ENCODE measurements around the gene ZNF653.
"Not testable (repeated sequence)": the region's sequence is repeated elsewhere in the genome, so short reads cannot be mapped to it uniquely, and the experiment has no call there.

ZNF653 gene

DNA sequence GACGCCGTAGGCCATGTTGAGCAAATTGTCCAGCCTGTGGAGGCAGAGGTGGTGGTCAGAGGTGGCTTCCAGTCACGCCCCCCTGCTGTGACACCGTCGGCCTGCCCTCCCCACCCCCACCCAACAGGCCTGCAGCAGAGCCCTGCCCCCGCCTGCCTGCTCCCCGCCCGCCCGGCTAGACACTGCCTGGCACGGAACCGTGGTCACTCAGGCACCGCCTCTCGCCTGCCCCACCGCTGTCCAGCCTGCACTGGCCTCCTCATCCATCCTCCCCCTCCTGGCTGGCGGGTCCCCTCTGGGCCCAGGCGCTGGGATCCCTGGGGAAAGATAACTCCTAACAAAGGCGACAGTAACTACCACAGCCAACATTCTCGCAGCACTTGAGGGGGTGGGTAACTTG lies 48.5 kb downstream of the ZNF653 start:
- TF ChIP-seq POLR2AphosphoS5 (IDR thresholded peaks at IDR 0.05; ENCODE audit: borderline replicate concordance, low read depth, low read length) (no peak), EZH2 (IDR thresholded peaks at IDR 0.05) (no peak), FOXP2 (optimal IDR thresholded peaks at IDR 0.05; ENCODE audit: control extremely low read depth, extremely low read length, insufficient read depth) (no peak)
- DNase-seq (ENCODE audit: low read depth, low spot score), result no peak
- H3K9ac ChIP-seq (ENCODE audit: insufficient read length), result no peak overlapping the region

DNA sequence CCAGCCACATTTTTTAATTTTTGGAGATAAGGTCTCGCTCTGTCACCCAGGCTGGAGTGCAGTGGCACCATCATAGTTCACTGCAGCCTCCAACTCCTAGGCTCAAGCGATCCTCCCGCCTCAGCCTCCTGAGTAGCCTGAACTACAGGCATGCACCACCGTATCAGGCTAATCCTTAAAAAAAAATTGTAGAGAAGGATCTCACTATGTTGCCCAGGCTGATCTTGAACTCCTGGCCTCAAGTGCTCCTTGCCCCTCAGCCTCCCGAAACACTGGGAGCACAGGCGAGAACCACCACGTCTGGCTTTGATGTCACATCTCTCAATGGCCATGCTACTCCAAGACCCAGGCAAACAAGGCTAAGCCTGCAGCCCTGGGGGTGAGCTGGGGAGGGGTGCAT lies 49.0 kb downstream of the ZNF653 start:
- no peak for DNase-seq (ENCODE audit: low read depth, low spot score)
- Histone ChIP-seq H3K27ac (no peak overlapping the region), H3K9ac (ENCODE audit: insufficient read length) (no peak overlapping the region), H3K36me3 (ENCODE audit: insufficient read depth, low read length) (no peaks in the 10 kb centered on the region), H3K4me3 (no peak overlapping the region), H3K9me3 (ENCODE audit: low read depth, low read length) (no peaks in the 10 kb centered on the region)
- TF ChIP-seq FOXP2 (optimal IDR thresholded peaks at IDR 0.05; ENCODE audit: control extremely low read depth, extremely low read length, insufficient read depth) (no peak), POLR2AphosphoS5 (IDR thresholded peaks at IDR 0.05; ENCODE audit: borderline replicate concordance, low read depth, low read length) (no peak), EZH2 (IDR thresholded peaks at IDR 0.05) (no peak)

More for the DNA sequence above, 48.5 kb downstream of the ZNF653 start:
- Histone ChIP-seq H3K36me3 (ENCODE audit: insufficient read depth, low read length) (no peaks in the 10 kb centered on the region), H3K4me3 (no peak overlapping the region), H3K27ac (no peak overlapping the region), H3K9me3 (ENCODE audit: low read depth, low read length) (no peaks in the 10 kb centered on the region)

DNA sequence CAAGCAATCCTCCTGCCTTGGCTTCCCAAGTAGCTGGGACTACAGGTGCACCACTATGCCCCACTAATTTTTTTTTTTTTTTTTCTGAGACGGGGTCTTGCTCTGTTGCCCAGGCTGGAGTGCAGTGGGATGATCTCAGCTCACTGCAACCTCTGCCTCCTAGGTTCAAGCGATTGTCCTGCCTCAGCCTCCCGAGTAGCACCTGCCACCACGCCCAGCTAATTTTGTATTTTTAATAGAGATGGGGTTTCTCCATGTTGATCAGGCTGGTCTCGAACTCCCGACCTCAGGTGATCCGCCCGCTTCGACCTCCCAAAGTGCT lies 50.4 kb downstream of the ZNF653 start:
- not testable (repeated sequence) for DNase-seq (ENCODE audit: low read depth, low spot score); H3K36me3 ChIP-seq (ENCODE audit: insufficient read depth, low read length); H3K9ac ChIP-seq (ENCODE audit: insufficient read length); H3K9me3 ChIP-seq (ENCODE audit: low read depth, low read length); H3K4me3 ChIP-seq; H3K27ac ChIP-seq

DNA sequence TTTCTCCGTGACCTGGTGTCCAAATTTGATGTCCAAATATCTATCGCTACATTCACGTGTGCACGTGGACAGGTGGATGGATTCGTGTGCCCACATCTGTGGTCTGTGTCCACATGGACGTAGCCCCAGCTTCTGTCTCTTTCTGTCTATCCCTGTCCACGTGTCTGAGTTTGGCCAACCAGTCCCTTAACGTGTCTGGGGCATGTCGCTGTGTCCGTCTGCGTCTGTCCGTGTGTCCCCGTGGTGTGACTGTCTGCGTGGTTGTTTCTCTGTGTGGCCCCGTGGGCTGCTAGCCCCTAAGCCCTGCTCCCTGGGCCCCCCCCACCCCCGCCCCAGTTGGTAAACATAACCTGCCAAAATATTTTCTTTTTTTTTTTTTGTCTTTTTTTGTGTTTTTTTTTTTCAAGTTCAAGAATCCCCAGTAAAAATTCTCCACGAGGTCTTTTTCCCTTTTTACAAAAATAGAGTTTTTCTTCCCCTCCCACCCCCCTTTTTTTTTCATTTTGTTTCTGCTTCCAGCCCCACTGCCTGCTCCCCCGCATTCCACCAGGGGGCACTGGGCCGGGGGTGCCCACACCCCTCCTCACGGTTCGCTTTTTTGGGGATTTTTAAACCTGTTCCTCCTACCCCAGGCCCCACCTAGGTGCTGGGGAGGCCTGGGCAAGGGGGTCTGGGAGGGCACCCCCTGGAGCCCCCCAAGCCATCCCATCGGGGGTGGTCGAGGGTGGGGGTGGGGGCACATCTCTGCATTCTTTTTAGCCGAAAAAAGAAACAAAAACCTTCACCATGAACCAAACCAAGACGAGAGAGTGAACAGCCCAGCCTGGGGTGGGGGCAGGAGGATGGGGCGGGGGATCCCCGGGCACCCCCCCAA lies 51.9 kb downstream of the ZNF653 start:
- H3K9ac ChIP-seq (ENCODE audit: insufficient read length), result no peak overlapping the region
- H3K27ac ChIP-seq, result no peak overlapping the region
- no peak overlapping the region for H3K4me3 ChIP-seq
- DNase-seq (ENCODE audit: low read depth, low spot score), result no peak
- TF ChIP-seq POLR2AphosphoS5 (IDR thresholded peaks at IDR 0.05; ENCODE audit: borderline replicate concordance, low read depth, low read length), result no peak
- TF ChIP-seq EZH2 (IDR thresholded peaks at IDR 0.05), result no peak
- TF ChIP-seq FOXP2 (optimal IDR thresholded peaks at IDR 0.05; ENCODE audit: control extremely low read depth, extremely low read length, insufficient read depth), result no peak
- no peaks in the 10 kb centered on the region for H3K9me3 ChIP-seq (ENCODE audit: low read depth, low read length)
- peaks cover 12% of the 10 kb centered on the region; the same call in 1 of the 2 replicates for H3K36me3 ChIP-seq (ENCODE audit: insufficient read depth, low read length)

DNA sequence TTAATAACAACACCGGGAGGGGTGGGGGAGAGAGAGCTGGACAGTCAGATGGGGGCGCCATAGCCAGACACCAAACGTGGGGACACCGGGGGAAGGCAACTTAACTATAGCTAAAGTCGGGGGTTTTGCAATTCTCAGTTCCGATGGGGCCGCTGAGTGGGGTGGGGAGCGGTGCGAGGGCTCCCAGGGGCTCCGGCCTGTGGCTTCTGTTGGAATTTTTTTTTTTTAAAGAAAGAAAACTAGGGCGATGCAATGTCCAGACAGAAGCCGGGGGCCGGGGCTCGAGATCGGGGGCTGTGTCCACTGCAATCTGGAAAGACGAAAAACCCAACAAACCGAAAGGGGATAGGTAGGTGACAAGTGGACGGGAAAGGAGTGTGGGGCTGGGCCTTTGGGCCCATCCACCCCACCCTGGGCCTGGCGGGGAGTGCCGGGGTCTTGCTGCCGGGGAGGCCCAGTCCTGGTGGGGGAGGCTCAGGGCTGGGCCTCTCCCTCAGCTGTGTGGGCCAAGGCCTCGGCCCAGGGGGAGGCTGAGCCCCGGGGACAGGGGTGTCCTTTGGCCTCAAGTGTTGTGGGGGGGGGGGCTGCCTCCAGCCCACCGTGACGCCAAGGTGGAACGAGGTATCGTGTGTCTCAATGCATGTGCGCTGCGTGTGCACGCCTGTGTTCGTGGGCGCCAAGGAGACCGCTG lies 52.9 kb downstream of the ZNF653 start:
- no peaks in the 10 kb centered on the region for H3K9me3 ChIP-seq (ENCODE audit: low read depth, low read length)
- H3K4me3 ChIP-seq, result no peak overlapping the region
- H3K27ac ChIP-seq, result peak overlapping the region; percentile 80
- DNase-seq (ENCODE audit: low read depth, low spot score), result no peak
- H3K9ac ChIP-seq (ENCODE audit: insufficient read length), result peak overlapping the region; percentile 43
- H3K36me3 ChIP-seq (ENCODE audit: insufficient read depth, low read length), result peaks cover 20% of the 10 kb centered on the region; the same call in 1 of the 2 replicates
- TF ChIP-seq FOXP2 (optimal IDR thresholded peaks at IDR 0.05; ENCODE audit: control extremely low read depth, extremely low read length, insufficient read depth) (no peak), POLR2AphosphoS5 (IDR thresholded peaks at IDR 0.05; ENCODE audit: borderline replicate concordance, low read depth, low read length) (no peak), EZH2 (IDR thresholded peaks at IDR 0.05) (no peak)

DNA sequence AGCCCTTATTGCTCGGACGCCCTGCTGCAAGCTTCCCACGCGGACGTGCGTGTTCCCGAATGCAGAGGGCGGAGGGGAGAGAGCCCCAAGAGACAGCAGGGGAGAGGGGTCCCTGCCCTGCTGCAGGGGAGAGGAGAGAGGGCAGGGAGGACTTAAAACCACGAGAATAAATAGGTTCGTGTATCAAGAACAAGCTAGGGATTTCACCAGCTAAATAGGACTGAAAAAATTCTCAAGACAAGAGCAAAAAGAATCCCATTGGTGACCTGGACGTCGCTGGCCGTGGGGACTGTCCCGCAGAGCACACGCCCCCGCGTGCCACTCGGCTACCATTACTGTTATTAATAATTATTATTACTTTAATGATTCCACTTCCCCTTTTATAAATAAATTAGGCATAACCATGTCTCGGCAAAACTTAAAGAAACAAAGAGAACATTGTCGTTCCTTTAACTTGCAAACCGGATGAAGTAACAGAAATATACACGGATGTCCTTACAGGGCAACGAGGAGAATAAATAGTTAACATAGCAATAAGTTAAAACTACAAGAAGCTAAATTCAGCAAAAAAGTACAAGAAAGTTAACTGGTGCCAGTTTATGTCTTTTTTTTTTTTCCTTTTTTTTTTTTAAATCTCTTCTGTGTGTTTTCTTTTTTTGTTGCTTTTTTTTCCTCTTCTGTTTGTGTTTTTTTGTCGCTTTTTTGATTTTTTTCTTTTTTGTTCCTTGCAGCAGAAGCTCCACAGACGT lies 53.6 kb downstream of the ZNF653 start:
- peaks cover 25% of the 10 kb centered on the region; the same call in 1 of the 2 replicates for H3K36me3 ChIP-seq (ENCODE audit: insufficient read depth, low read length)
- DNase-seq (ENCODE audit: low read depth, low spot score), result no peak
- H3K27ac ChIP-seq, result peak overlapping the region; percentile 80
- no peak overlapping the region for H3K4me3 ChIP-seq
- H3K9ac ChIP-seq (ENCODE audit: insufficient read length), result peak overlapping the region; percentile 43
- H3K9me3 ChIP-seq (ENCODE audit: low read depth, low read length), result no peaks in the 10 kb centered on the region
- TF ChIP-seq EZH2 (IDR thresholded peaks at IDR 0.05) (no peak), POLR2AphosphoS5 (IDR thresholded peaks at IDR 0.05; ENCODE audit: borderline replicate concordance, low read depth, low read length) (no peak), FOXP2 (optimal IDR thresholded peaks at IDR 0.05; ENCODE audit: control extremely low read depth, extremely low read length, insufficient read depth) (no peak)

DNA sequence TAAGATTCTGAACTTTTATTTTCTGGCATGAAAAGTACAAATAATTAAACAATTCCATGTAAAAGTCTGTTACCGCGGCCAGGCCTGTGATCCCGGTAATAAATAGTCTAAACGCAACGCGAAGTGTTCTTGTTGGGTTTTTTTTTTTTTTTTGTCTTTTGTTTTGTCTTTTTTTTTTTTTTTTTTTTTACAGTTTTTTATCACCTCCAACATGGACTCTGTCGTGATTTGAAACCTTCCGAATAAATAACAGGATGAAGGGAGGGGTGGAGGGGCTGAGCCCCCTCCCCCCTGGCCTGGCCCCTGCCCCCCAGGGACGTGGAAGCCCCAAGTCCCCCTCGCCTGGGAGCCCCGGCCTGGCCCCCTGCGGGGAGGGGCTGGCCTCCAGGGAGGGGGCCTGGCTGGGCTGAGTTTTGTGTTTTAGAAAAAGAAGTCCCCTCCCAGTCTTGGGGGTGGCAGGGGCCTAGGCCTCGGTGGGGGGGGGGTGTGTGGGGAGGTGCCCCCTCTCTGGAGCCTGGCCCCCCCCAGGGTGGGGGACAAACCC lies 54.2 kb downstream of the ZNF653 start:
- no peaks in the 10 kb centered on the region for H3K9me3 ChIP-seq (ENCODE audit: low read depth, low read length)
- peaks cover 30% of the 10 kb centered on the region; the same call in 1 of the 2 replicates for H3K36me3 ChIP-seq (ENCODE audit: insufficient read depth, low read length)
- H3K27ac ChIP-seq, result peak overlapping the region; percentile 80
- H3K9ac ChIP-seq (ENCODE audit: insufficient read length), result no peak overlapping the region
- DNase-seq (ENCODE audit: low read depth, low spot score), result no peak
- no peak for TF ChIP-seq POLR2AphosphoS5 (IDR thresholded peaks at IDR 0.05; ENCODE audit: borderline replicate concordance, low read depth, low read length)
- no peak for TF ChIP-seq EZH2 (IDR thresholded peaks at IDR 0.05)
- no peak for TF ChIP-seq FOXP2 (optimal IDR thresholded peaks at IDR 0.05; ENCODE audit: control extremely low read depth, extremely low read length, insufficient read depth)
- H3K4me3 ChIP-seq, result no peak overlapping the region
